PFSK-1 (cell line): ENCODE data around the gene RBM34.

ENCODE experiments used
- FOXP2 ChIP-seq: optimal IDR thresholded peaks from 2 replicates; pipeline ENCODE3; 2011; ENCODE audit warnings: borderline replicate concordance, control low read depth, inconsistent platforms; ENCODE audit not compliant: insufficient read depth; ENCODE audit errors: extremely low read length, extremely low read depth
- POLR2AphosphoS5 ChIP-seq: IDR thresholded peaks from 2 replicates; pipeline ENCODE4 v1.6.1; 2012; ENCODE audit warnings: low read depth, mild to moderate bottlenecking, control low read depth, low read length, moderate library complexity
- REST ChIP-seq, 2 experiments: IDR thresholded peaks; 2 replicates each; pipeline versions ENCODE4 v1.6.1 to v1.8.0; 2011 to 2012; ENCODE audit warnings: low read depth in 2 of 2, low read length in 2 of 2, control low read depth in 1 of 2, inconsistent platforms in 1 of 2, mild to moderate bottlenecking in 1 of 2, moderate library complexity in 1 of 2; ENCODE audit not compliant: insufficient read depth in 1 of 2
- SIN3A ChIP-seq: IDR thresholded peaks from 2 replicates; pipeline ENCODE4 v1.6.1; 2012; ENCODE audit warnings: mild to moderate bottlenecking, low read length, moderate library complexity, borderline replicate concordance; ENCODE audit not compliant: insufficient read depth
- TAF1 ChIP-seq: IDR thresholded peaks from 2 replicates; pipeline ENCODE4 v1.6.1; 2012; ENCODE audit warnings: low read length, control low read depth, borderline replicate concordance; ENCODE audit not compliant: insufficient read depth

RBM34 gene

GRCh38 chr1:235131961-235132360, 29.1 kb downstream of the RBM34 start:
- TF ChIP-seq POLR2AphosphoS5: no peak
- no peak for TF ChIP-seq REST (IDR thresholded peaks at IDR 0.05; ENCODE audit: insufficient read depth in 1 of 2, low read depth in 2 of 2, low read length in 2 of 2)
- TF ChIP-seq FOXP2: no peak
- TF ChIP-seq SIN3A: no peak
- no peak for TF ChIP-seq TAF1

- TF ChIP-seq FOXP2 (no peak), REST (IDR thresholded peaks at IDR 0.05; ENCODE audit: insufficient read depth in 1 of 2, low read depth in 2 of 2, low read length in 2 of 2) (no peak), POLR2AphosphoS5 (no peak), SIN3A (no peak), TAF1 (no peak)
Measured at GRCh38 chr1:235130766-235131270, 30.2 kb downstream of the RBM34 start.

GRCh38 chr1:235129774-235130570, 31.1 kb downstream of the RBM34 start:
- TF ChIP-seq POLR2AphosphoS5 (no peak), FOXP2 (no peak), REST (IDR thresholded peaks at IDR 0.05; ENCODE audit: insufficient read depth in 1 of 2, low read depth in 2 of 2, low read length in 2 of 2) (no peak), TAF1 (no peak), SIN3A (no peak)

- TF ChIP-seq TAF1 (peak; percentile 92), POLR2AphosphoS5 (peak; percentile 97), FOXP2 (no peak), SIN3A (0 out of 2 replicates have a peak, but pooled peaks have one; percentile 56), REST (IDR thresholded peaks at IDR 0.05; ENCODE audit: insufficient read depth in 1 of 2, low read depth in 2 of 2, low read length in 2 of 2) (0 out of 4 replicates have a peak, but pooled peaks of 1 of the 2 experiments have one; percentile 6)
Measured at GRCh38 chr1:235128456-235129328, 32.4 kb downstream of the RBM34 start, which contains the start of gene TOMM20. Gene TOMM20, minus strand, starts transcription at chr1:235128837. Its CDS starts 122 bp downstream, at chr1:235128715.
